Measurements from ENCODE around the gene DPYD.

DPYD gene

DNA sequence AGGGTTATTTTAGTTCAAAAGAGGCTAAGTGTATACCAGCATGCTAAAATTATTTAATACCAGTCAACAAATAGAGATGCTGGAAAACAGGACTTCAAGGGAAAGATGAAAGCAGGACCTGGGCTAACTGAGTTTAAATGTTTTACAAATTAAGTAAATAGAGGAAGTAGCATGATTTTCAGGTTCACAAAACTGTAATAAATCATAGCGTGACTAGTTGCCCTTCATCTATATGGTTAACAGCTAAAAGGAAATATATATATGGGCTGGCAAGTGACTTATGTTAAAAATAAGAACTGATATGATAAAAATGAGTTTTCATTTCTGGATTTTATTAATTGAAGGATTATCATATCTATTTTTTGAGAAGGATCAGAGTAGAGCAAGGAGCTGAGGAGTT, 25.6 kb downstream of the DPYD start:
- H3K9me3 Mint-ChIP-seq: peaks cover 5% of the 10 kb centered on the region
- no peak overlapping the region for H3K27ac Mint-ChIP-seq
- no peaks in the 10 kb centered on the region for H3K4me1 Mint-ChIP-seq
- no peaks in the 10 kb centered on the region for H3K27me3 Mint-ChIP-seq
- H3K4me3 Mint-ChIP-seq: no peak overlapping the region
- DNase-seq (ENCODE audit: low spot score in 2 of 2) (no peak), ATAC-seq (ENCODE audit: low read depth) (no peak)
- no peaks in the 10 kb centered on the region for H3K36me3 Mint-ChIP-seq

- Mint-ChIP-seq H3K4me1 (no peaks in the 10 kb centered on the region), H3K9me3 (peaks cover 8% of the 10 kb centered on the region), H3K36me3 (no peaks in the 10 kb centered on the region), H3K27me3 (no peaks in the 10 kb centered on the region), H3K27ac (no peak overlapping the region), H3K4me3 (no peak overlapping the region)
- ATAC-seq (ENCODE audit: low read depth) (no peak), DNase-seq (ENCODE audit: low spot score in 2 of 2) (no peak)
Observed at GRCh38 chr1:97893844-97894243, 27.0 kb downstream of the DPYD start.

DNA sequence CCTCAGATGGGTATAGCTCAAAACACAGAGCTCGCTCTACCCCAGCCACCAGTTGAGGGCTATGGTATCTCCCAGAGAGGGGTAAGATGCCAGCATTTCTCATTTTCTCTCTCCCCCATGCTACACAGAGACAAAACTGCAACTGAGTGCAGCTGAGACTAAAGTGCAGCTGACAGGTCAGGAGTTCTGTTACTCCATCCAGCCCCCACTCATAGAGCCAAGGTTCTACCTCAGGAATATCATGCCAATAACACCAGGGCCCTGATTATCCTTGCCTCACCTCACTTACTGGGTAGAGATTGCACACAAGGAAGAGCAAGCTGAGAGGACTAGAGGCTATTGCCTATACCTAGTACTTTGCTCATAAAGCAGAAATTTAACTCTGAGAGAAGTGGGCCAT, 34.6 kb downstream of the DPYD start:
- Mint-ChIP-seq H3K9me3 (peaks cover 11% of the 10 kb centered on the region), H3K27me3 (no peaks in the 10 kb centered on the region), H3K4me3 (no peak overlapping the region), H3K36me3 (peaks cover 9% of the 10 kb centered on the region), H3K27ac (no peak overlapping the region), H3K4me1 (no peaks in the 10 kb centered on the region)
- DNase-seq (ENCODE audit: low spot score in 2 of 2) (no peak), ATAC-seq (ENCODE audit: low read depth) (no peak)

GRCh38 chr1:97883823-97884222, 37.0 kb downstream of the DPYD start:
- ATAC-seq (ENCODE audit: low read depth) (no peak), DNase-seq (ENCODE audit: low spot score in 2 of 2) (no peak)
- H3K4me1 Mint-ChIP-seq: no peaks in the 10 kb centered on the region
- no peak overlapping the region for H3K4me3 Mint-ChIP-seq
- H3K27me3 Mint-ChIP-seq: no peaks in the 10 kb centered on the region
- peaks cover 8% of the 10 kb centered on the region for H3K9me3 Mint-ChIP-seq
- H3K27ac Mint-ChIP-seq: no peak overlapping the region
- peaks cover 9% of the 10 kb centered on the region for H3K36me3 Mint-ChIP-seq

DNA sequence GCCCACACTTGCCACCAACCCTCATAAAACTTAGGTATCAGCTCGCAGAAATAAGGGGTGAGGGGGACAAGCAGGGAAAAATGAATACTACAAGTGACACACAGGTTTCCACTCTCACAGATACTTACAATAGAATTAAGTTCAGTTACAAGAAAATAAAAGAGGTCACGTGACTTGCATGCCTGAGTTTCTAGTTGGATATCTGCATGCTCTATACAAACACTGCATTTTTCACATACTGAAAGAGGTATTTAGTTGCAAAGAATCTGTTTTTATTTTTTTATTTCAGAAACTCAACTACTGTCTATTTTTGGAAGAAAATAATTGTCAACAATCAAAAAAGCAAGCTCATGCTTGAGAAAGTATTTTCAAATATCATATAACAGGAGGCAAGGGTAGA, 43.5 kb downstream of the DPYD start:
- no peaks in the 10 kb centered on the region for H3K4me1 Mint-ChIP-seq
- H3K36me3 Mint-ChIP-seq: no peaks in the 10 kb centered on the region
- no peak overlapping the region for H3K4me3 Mint-ChIP-seq
- no peak for DNase-seq (ENCODE audit: low spot score in 2 of 2)
- no peaks in the 10 kb centered on the region for H3K9me3 Mint-ChIP-seq
- no peak overlapping the region for H3K27ac Mint-ChIP-seq
- no peak for ATAC-seq (ENCODE audit: low read depth)
- H3K27me3 Mint-ChIP-seq: no peaks in the 10 kb centered on the region

DNA sequence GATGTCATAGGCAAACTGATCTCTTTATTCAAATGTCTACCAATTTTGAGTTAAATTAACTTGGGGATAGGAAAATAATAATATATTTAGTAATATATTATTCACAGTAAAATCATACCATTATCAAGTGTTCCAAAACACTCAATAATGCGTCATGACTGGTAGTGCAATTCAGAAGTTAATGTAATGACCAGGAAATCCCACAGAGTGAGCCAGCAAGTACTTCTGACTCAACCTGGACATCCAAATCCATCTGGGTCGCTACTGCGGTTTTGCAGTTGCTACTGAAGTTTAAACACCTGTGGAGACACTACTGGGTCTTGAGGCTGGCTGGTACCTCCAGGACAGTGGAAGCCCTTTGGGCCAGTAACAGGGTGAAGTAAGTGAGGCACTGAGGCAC, 44.8 kb downstream of the DPYD start:
- no peaks in the 10 kb centered on the region for H3K27me3 Mint-ChIP-seq
- no peak for ATAC-seq (ENCODE audit: low read depth)
- H3K36me3 Mint-ChIP-seq: no peaks in the 10 kb centered on the region

GRCh38 chr1:97870589-97870988, 50.2 kb downstream of the DPYD start:
- no peaks in the 10 kb centered on the region for H3K36me3 Mint-ChIP-seq
- ATAC-seq (ENCODE audit: low read depth) (no peak), DNase-seq (ENCODE audit: low spot score in 2 of 2) (no peak)
- H3K27me3 Mint-ChIP-seq: no peaks in the 10 kb centered on the region
- H3K9me3 Mint-ChIP-seq: no peaks in the 10 kb centered on the region
- no peaks in the 10 kb centered on the region for H3K4me1 Mint-ChIP-seq
- no peak overlapping the region for H3K27ac Mint-ChIP-seq
- no peak overlapping the region for H3K4me3 Mint-ChIP-seq

More for the DNA sequence above, 44.8 kb downstream of the DPYD start:
- Mint-ChIP-seq H3K9me3 (no peaks in the 10 kb centered on the region), H3K27ac (no peak overlapping the region), H3K4me1 (no peaks in the 10 kb centered on the region), H3K4me3 (no peak overlapping the region)
- DNase-seq (ENCODE audit: low spot score in 2 of 2): no peak

DNA sequence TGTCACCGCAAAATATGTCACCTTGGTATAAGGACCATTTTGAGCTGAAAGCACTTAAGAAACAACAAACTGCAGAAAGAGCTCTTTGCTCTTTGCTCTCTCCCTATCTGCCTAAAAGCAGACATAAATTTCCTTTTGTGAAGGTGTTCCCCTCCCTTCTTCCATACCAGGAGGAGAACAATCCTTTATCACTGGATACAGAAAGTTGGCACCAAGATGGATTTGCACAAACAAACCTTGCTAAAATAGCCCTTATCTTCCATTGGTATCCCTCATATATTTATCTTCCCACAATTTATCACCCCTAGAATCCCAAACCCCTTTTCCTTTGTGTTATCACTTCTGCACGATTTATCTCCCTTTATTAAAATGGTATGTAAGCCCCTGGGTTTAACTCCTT, 51.4 kb downstream of the DPYD start:
- no peak for ATAC-seq (ENCODE audit: low read depth)

GRCh38 chr1:97867127-97867526, 53.7 kb downstream of the DPYD start:
- H3K4me1 Mint-ChIP-seq: peaks cover 6% of the 10 kb centered on the region
- H3K27ac Mint-ChIP-seq: no peak overlapping the region
- H3K4me3 Mint-ChIP-seq: no peak overlapping the region
- no peaks in the 10 kb centered on the region for H3K36me3 Mint-ChIP-seq
- H3K27me3 Mint-ChIP-seq: no peaks in the 10 kb centered on the region
- ATAC-seq (ENCODE audit: low read depth) (no peak), DNase-seq (ENCODE audit: low spot score in 2 of 2) (no peak)
- no peaks in the 10 kb centered on the region for H3K9me3 Mint-ChIP-seq

More for the DNA sequence above, 51.4 kb downstream of the DPYD start:
- DNase-seq (ENCODE audit: low spot score in 2 of 2): no peak
- Mint-ChIP-seq H3K27me3 (no peaks in the 10 kb centered on the region), H3K36me3 (no peaks in the 10 kb centered on the region), H3K4me1 (peaks cover 5% of the 10 kb centered on the region), H3K4me3 (no peak overlapping the region), H3K9me3 (no peaks in the 10 kb centered on the region), H3K27ac (no peak overlapping the region)

- H3K4me1 Mint-ChIP-seq: peaks cover 6% of the 10 kb centered on the region
- H3K36me3 Mint-ChIP-seq: no peaks in the 10 kb centered on the region
- no peak for DNase-seq (ENCODE audit: low spot score in 2 of 2)
- H3K27ac Mint-ChIP-seq: no peak overlapping the region
- H3K27me3 Mint-ChIP-seq: no peaks in the 10 kb centered on the region
- ATAC-seq (ENCODE audit: low read depth): no peak
- no peaks in the 10 kb centered on the region for H3K9me3 Mint-ChIP-seq
- H3K4me3 Mint-ChIP-seq: no peak overlapping the region
Observed at GRCh38 chr1:97864615-97865014, 56.2 kb downstream of the DPYD start.

DNA sequence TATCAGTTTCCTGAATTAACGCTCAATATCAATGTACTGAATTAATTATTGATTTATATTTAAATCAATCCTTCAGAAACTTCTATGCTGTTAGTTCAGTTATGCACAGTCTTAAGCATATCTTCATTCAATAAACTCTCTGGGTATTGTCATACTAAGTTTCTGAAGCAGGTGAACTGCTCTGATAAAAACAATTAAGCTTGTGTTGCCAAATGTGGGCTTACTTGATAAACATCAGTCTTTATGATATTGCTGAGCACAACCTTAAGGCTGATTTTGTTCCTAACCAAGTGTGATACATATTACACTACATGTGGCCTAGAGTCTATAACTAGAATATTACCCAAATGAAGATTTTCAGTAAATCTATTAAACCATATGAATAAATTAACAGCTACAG, 67.6 kb downstream of the DPYD start:
- ATAC-seq (ENCODE audit: low read depth) (no peak), DNase-seq (ENCODE audit: low spot score in 2 of 2) (no peak)
- Mint-ChIP-seq H3K27ac (no peak overlapping the region), H3K27me3 (no peaks in the 10 kb centered on the region), H3K4me3 (no peak overlapping the region), H3K9me3 (no peaks in the 10 kb centered on the region), H3K36me3 (no peaks in the 10 kb centered on the region), H3K4me1 (peaks cover 3% of the 10 kb centered on the region)

DNA sequence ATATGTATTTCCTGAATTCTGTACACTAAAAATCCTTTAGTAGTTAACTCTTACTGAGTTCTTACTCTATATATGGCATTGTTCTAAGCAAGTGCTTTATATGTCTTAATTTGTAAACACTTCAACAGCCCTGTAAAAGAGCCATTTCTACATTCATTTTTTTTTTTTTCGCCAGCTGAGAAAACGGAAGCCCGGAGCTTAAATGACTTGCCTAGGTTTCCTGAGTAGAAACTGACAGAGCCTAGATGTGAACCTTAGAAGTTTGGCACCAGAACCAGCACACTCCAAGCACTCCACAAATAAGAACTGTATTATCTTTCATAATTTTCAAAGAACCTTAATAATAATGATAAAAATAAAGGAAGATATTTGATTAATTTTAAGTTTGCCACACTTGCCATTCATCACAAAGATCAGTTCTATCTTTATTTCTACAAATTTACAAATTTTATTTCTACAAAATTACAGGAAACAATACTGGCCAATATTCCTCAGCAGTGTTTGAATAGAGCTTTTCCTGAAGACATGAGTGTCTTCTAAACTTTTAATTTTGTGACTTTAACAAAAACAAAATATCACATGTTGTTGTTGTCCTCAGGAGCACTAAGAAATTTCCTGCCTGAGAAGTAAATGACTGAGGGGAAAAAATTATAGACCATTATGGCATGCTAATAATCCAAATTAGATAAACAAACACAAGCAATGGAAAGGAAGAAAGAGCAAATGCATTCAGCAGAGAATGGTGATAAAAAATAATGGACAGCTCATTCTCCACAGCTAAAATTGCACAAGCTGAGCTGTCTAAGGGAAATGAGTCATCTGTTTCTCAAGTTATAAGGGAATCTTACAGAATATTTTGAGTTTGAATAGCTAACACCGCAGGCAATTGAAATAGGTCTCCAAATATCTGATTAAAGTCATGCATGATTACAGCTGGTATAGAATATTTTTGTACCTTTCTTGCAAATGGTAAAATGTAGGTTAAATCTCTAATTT, 71.2 kb downstream of the DPYD start:
- no peak overlapping the region for H3K4me3 Mint-ChIP-seq
- no peak overlapping the region for H3K27ac Mint-ChIP-seq
- ATAC-seq (ENCODE audit: low read depth) (no peak), DNase-seq (ENCODE audit: low spot score in 2 of 2) (no peak)
- no peaks in the 10 kb centered on the region for H3K9me3 Mint-ChIP-seq
- no peaks in the 10 kb centered on the region for H3K27me3 Mint-ChIP-seq
- peaks cover 3% of the 10 kb centered on the region for H3K4me1 Mint-ChIP-seq
- H3K36me3 Mint-ChIP-seq: no peaks in the 10 kb centered on the region

GRCh38 chr1:97845805-97846204, 75.0 kb downstream of the DPYD start:
- no peaks in the 10 kb centered on the region for H3K9me3 Mint-ChIP-seq
- no peak overlapping the region for H3K27ac Mint-ChIP-seq
- no peaks in the 10 kb centered on the region for H3K27me3 Mint-ChIP-seq
- DNase-seq (ENCODE audit: low spot score in 2 of 2) (no peak), ATAC-seq (ENCODE audit: low read depth) (no peak)
- no peaks in the 10 kb centered on the region for H3K36me3 Mint-ChIP-seq
- no peak overlapping the region for H3K4me3 Mint-ChIP-seq
- H3K4me1 Mint-ChIP-seq: peaks cover 3% of the 10 kb centered on the region

- Mint-ChIP-seq H3K27me3 (no peaks in the 10 kb centered on the region), H3K4me1 (no peaks in the 10 kb centered on the region), H3K27ac (no peak overlapping the region), H3K9me3 (no peaks in the 10 kb centered on the region), H3K36me3 (no peaks in the 10 kb centered on the region), H3K4me3 (no peak overlapping the region)
- ATAC-seq (ENCODE audit: low read depth) (no peak), DNase-seq (ENCODE audit: low spot score in 2 of 2) (no peak)
Observed at GRCh38 chr1:97844552-97845089, 76.2 kb downstream of the DPYD start.

DNA sequence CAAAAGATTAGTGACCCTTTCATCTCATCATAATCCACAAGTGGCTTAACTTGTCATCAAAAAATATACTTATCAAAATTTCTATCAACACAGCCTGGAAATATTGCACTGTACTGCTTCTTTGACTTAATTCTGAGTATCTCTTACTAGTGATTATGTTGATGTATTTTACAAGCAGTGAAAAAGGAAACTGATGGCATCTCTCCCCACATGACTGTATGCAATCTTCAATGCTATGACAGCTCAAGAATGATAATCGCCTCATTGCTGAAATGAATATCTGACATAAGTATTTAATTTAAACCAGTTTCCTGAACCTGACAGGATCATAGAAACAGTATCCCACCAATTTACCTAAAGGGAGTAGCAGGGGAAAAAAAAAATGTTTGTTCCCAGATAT, 79.5 kb downstream of the DPYD start:
- ATAC-seq (ENCODE audit: low read depth) (no peak), DNase-seq (ENCODE audit: low spot score in 2 of 2) (no peak)
- no peaks in the 10 kb centered on the region for H3K36me3 Mint-ChIP-seq
- H3K27ac Mint-ChIP-seq: no peak overlapping the region
- peaks cover 1% of the 10 kb centered on the region for H3K9me3 Mint-ChIP-seq
- H3K27me3 Mint-ChIP-seq: no peaks in the 10 kb centered on the region
- H3K4me3 Mint-ChIP-seq: no peak overlapping the region
- no peaks in the 10 kb centered on the region for H3K4me1 Mint-ChIP-seq
